ENCODE measurements around the gene TSEN34. TPM values are rescaled to one million over a fixed set of nuclear protein-coding genes. Genes with fewer than 3 reads are reported as not detected.

The TSEN34 gene
- polyA plus RNA-seq, 1 of the 3 experiments (the other 2 are of a cell fraction), result 82.1 TPM

GRCh38 chr19:54158812-54159351 lies 32.2 kb upstream of the TSEN34 start:
- TF ChIP-seq USF1 (IDR thresholded peaks at IDR 0.05; ENCODE audit: borderline replicate concordance, low read depth), result no peak
- TF ChIP-seq FOXM1 (IDR thresholded peaks at IDR 0.05; ENCODE audit: low read depth), result no peak
- no peak for TF ChIP-seq IRF3 (IDR thresholded peaks at IDR 0.05; ENCODE audit: low read depth, low read length)
- 0 out of 2 replicates have a peak, but pooled peaks have one; percentile 13 for TF ChIP-seq MXI1 (IDR thresholded peaks at IDR 0.05; ENCODE audit: low read depth, low read length)
- Histone ChIP-seq H3F3A (replicated peaks; ENCODE audit: insufficient read depth) (peaks cover 11% of the 10 kb centered on the region), H3K4me1 (ENCODE audit: control insufficient read depth in 1 of 2, insufficient read depth in 2 of 2, low read depth in 1 of 2, low read length in 1 of 2) (peaks cover 7 to 19% of the 10 kb centered on the region in 2 experiments; a peak in 2 of 4 replicates), H3K9ac (peak overlapping the region; percentile 88), H3K4me2 (peak overlapping the region; percentile 94), H3K36me3 (replicated peaks in 1 of 2; ENCODE audit: control insufficient read depth in 1 of 2, insufficient read depth in 2 of 2, low read length in 1 of 2) (peaks cover 26 to 33% of the 10 kb centered on the region in 2 experiments), H4K20me1 (ENCODE audit: insufficient read depth) (no peaks in the 10 kb centered on the region), H3K4me3 (ENCODE audit: low read depth in 2 of 2, low read length in 1 of 2) (peak overlapping the region; percentile 83 to 92), H3K27ac (ENCODE audit: low read depth in 2 of 2, low read length in 1 of 2) (peak overlapping the region; percentile 97), H3K9me2 (no peaks in the 10 kb centered on the region), H3K27me3 (ENCODE audit: insufficient read depth) (no peaks in the 10 kb centered on the region), H2AFZ (ENCODE audit: low read depth) (peak overlapping the region; percentile 90), H3K79me2 (ENCODE audit: insufficient read depth) (peaks cover 19% of the 10 kb centered on the region; the same call in 1 of the 2 replicates), H3K9me3 (no peaks in the 10 kb centered on the region)
- ChIA-PET POLR2A (interaction anchor here (0.6 to 1.7 kb wide), 4 partner anchors 8 to 31 kb away, joined by 3 to 9 read pairs (median 5); partner anchors contain the start of genes CNOT3 and MBOAT7), CTCF (interaction anchor here (0.6 to 2.3 kb wide), 9 partner anchors 8 to 129 kb away, joined by 3 to 13 read pairs (median 4); partner anchors contain the start of gene TMC4)
- WGBS (ENCODE audit: low lambda C conversion rate), result 12% methylated on average over 19 of the region's 19 CpGs
- no peak for DNase-seq

- 2% methylated on average over 40 of the region's 72 CpGs for WGBS (ENCODE audit: low lambda C conversion rate)
- ChIA-PET CTCF (interaction anchor here (0.6 to 2.3 kb wide), 8 partner anchors 9 to 130 kb away, joined by 3 to 13 read pairs (median 4); partner anchors contain the start of genes PRPF31, TFPT and TMC4), POLR2A (interaction anchor here (0.6 to 1.7 kb wide), 4 partner anchors 9 to 30 kb away, joined by 3 to 9 read pairs (median 5); partner anchors contain the start of genes CNOT3 and MBOAT7)
- peak; percentile 97 for DNase-seq
- Histone ChIP-seq H3K36me3 (replicated peaks in 1 of 2; ENCODE audit: control insufficient read depth in 1 of 2, insufficient read depth in 2 of 2, low read length in 1 of 2) (peaks cover 21 to 26% of the 10 kb centered on the region in 2 experiments), H3K79me2 (ENCODE audit: insufficient read depth) (peaks cover 19% of the 10 kb centered on the region; the same call in 1 of the 2 replicates), H3K27ac (ENCODE audit: low read depth in 2 of 2, low read length in 1 of 2) (peak within 1 kb of the TSS; percentile 97), H3K9me2 (no peaks in the 10 kb centered on the region), H3K4me1 (ENCODE audit: control insufficient read depth in 1 of 2, insufficient read depth in 2 of 2, low read depth in 1 of 2, low read length in 1 of 2) (peaks cover 7 to 19% of the 10 kb centered on the region in 2 experiments; a peak in 2 of 4 replicates), H3K9me3 (no peaks in the 10 kb centered on the region), H3K4me2 (peak within 1 kb of the TSS; percentile 94), H2AFZ (ENCODE audit: low read depth) (peak within 1 kb of the TSS; percentile 92), H4K20me1 (ENCODE audit: insufficient read depth) (no peaks in the 10 kb centered on the region), H3K9ac (peak within 1 kb of the TSS; percentile 88), H3K27me3 (ENCODE audit: insufficient read depth) (no peaks in the 10 kb centered on the region), H3K4me3 (ENCODE audit: low read depth in 2 of 2, low read length in 1 of 2) (peak within 1 kb of the TSS; percentile 83 to 92), H3F3A (replicated peaks; ENCODE audit: insufficient read depth) (peaks cover 4% of the 10 kb centered on the region)
- TF ChIP-seq SIN3A (IDR thresholded peaks at IDR 0.05; ENCODE audit: borderline replicate concordance, low read depth, low read length), result peak; percentile 97
- TF ChIP-seq, protein P1, sequence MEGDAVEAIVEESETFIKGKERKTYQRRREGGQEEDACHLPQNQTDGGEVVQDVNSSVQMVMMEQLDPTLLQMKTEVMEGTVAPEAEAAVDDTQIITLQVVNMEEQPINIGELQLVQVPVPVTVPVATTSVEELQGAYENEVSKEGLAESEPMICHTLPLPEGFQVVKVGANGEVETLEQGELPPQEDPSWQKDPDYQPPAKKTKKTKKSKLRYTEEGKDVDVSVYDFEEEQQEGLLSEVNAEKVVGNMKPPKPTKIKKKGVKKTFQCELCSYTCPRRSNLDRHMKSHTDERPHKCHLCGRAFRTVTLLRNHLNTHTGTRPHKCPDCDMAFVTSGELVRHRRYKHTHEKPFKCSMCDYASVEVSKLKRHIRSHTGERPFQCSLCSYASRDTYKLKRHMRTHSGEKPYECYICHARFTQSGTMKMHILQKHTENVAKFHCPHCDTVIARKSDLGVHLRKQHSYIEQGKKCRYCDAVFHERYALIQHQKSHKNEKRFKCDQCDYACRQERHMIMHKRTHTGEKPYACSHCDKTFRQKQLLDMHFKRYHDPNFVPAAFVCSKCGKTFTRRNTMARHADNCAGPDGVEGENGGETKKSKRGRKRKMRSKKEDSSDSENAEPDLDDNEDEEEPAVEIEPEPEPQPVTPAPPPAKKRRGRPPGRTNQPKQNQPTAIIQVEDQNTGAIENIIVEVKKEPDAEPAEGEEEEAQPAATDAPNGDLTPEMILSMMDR (IDR thresholded peaks at IDR 0.05), result peak; percentile 43
- peak; percentile 81 for TF ChIP-seq IRF3 (IDR thresholded peaks at IDR 0.05; ENCODE audit: low read depth, low read length)
- TF ChIP-seq ELF1 (IDR thresholded peaks at IDR 0.05), result peak; percentile 89
- peak; percentile 96 for TF ChIP-seq PBX3 (IDR thresholded peaks at IDR 0.05)
- peak; percentile 45; the same call in 1 of the 2 replicates for TF ChIP-seq POLR2AphosphoS5 (IDR thresholded peaks at IDR 0.05; ENCODE audit: low read depth, low read length)
- TF ChIP-seq RFX5 (IDR thresholded peaks at IDR 0.05; ENCODE audit: low read length), result peak; percentile 92
- peak; percentile 90 for TF ChIP-seq NRF1 (IDR thresholded peaks at IDR 0.05; ENCODE audit: low read depth, low read length)
- peak; percentile 81 for TF ChIP-seq GABPA (IDR thresholded peaks at IDR 0.05; ENCODE audit: low read depth)
- no peak for TF ChIP-seq MEF2A (IDR thresholded peaks at IDR 0.05; ENCODE audit: borderline replicate concordance, low read depth)
- TF ChIP-seq GATA2 (CRISPR knock-in tag; IDR thresholded peaks at IDR 0.05), result no peak
- no peak for TF ChIP-seq TCF12 (IDR thresholded peaks at IDR 0.05)
- TF ChIP-seq FOSL2 (IDR thresholded peaks at IDR 0.05; ENCODE audit: borderline replicate concordance, low read depth), result no peak
- TF ChIP-seq CHD2 (IDR thresholded peaks at IDR 0.05; ENCODE audit: low read length, partially characterized antibody), result peak; percentile 97
- peak; percentile 83 for TF ChIP-seq YY1 (IDR thresholded peaks at IDR 0.05; ENCODE audit: low read depth)
- peak; percentile 94 for TF ChIP-seq MAX (IDR thresholded peaks at IDR 0.05; ENCODE audit: low read depth)
Measured at GRCh38 chr19:54159352-54160181, 31.5 kb upstream of the TSEN34 start, which contains the start of gene LENG1. LENG1 (minus strand) TSS chr19:54159721; CDS start chr19:54159695, 26 bp downstream.
